ENCODE results near the gene ACBD4. TPM values are rescaled to one million over a fixed set of nuclear protein-coding genes. Genes with fewer than 3 reads are reported as not detected.

ACBD4 gene
- total RNA-seq, 1 experiment from 2014 or later = 1.4 TPM

- BruUV-seq (replicated peaks) = no TSS peak
- no peaks in the 10 kb centered on the region for H3K36me3 ChIP-seq (ENCODE audit: insufficient read depth, low read length, poor library complexity, severe bottlenecking)
- intact Hi-C loops (cut with micrococcal nuclease; ENCODE audit: unreplicated experiment) = no loop called here
- no peaks in the 10 kb centered on the region for H3K27me3 ChIP-seq (replicated peaks; ENCODE audit: insufficient read depth, low read depth, low read length, poor library complexity)
- no peak overlapping the region for H3K4me3 ChIP-seq (ENCODE audit: low read depth, low read length, poor library complexity, severe bottlenecking)
- ChIA-PET POLR2A (ENCODE audit: low non-redundant PET) (no interaction called here), CTCF (no interaction called here)
- no peak overlapping the region for H3K27ac ChIP-seq (ENCODE audit: low read depth, low read length, poor library complexity, severe bottlenecking)
- no peak for TF ChIP-seq EZH2 (IDR thresholded peaks at IDR 0.05; ENCODE audit: borderline replicate concordance, low read depth, low read length, poor library complexity, severe bottlenecking)
- TF ChIP-seq, protein P1, sequence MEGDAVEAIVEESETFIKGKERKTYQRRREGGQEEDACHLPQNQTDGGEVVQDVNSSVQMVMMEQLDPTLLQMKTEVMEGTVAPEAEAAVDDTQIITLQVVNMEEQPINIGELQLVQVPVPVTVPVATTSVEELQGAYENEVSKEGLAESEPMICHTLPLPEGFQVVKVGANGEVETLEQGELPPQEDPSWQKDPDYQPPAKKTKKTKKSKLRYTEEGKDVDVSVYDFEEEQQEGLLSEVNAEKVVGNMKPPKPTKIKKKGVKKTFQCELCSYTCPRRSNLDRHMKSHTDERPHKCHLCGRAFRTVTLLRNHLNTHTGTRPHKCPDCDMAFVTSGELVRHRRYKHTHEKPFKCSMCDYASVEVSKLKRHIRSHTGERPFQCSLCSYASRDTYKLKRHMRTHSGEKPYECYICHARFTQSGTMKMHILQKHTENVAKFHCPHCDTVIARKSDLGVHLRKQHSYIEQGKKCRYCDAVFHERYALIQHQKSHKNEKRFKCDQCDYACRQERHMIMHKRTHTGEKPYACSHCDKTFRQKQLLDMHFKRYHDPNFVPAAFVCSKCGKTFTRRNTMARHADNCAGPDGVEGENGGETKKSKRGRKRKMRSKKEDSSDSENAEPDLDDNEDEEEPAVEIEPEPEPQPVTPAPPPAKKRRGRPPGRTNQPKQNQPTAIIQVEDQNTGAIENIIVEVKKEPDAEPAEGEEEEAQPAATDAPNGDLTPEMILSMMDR (conservative IDR thresholded peaks at IDR 0.05; ENCODE audit: low read depth, low read length) = no peak
- H3K9me3 ChIP-seq (ENCODE audit: low read depth, low read length, poor library complexity, severe bottlenecking) = no peaks in the 10 kb centered on the region
- H3K4me1 ChIP-seq (ENCODE audit: insufficient read depth, low read length, poor library complexity, severe bottlenecking) = no peaks in the 10 kb centered on the region
- DNase-seq (ENCODE audit: low spot score) = no peak
These were observed 21.2 kb upstream of the ACBD4 start for GRCh38 chr17:45114117-45114932.

DNA sequence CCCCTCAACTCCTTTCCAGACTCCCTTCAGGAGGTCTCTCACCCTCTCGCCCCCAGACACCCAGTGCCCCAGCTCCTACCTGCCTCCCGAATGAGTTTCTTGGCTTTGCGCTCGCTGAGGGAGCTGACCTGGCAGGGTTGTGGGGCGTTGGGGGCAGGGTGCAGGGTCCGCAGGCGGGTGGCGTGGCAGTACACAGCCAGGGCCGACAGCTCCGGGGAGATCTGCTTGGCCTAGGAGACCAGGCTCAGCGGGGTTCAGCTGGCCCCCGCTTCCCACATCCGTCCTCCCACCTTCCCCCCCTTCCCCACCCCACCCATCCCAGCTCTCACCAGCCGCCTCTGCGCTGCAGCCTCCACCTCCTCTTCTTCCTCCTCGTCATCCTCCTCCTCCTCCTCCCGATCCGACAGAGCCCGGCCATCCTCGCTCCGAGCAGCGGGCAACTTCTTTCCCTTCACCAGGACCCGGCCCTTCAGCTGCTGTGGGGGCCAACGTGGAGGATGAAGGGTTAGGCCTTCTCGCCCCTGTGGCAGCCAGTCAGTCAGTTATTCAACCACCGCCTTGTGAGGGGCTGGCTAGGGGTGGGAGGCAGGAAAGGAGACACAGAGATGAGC is 20.4 kb upstream of the ACBD4 start:
- intact Hi-C loops (cut with micrococcal nuclease; ENCODE audit: unreplicated experiment) = no loop called here
- POLR2A ChIA-PET (ENCODE audit: low non-redundant PET) = no interaction called here
- TF ChIP-seq EZH2 (IDR thresholded peaks at IDR 0.05; ENCODE audit: borderline replicate concordance, low read depth, low read length, poor library complexity, severe bottlenecking) = no peak
- TF ChIP-seq, protein P1 (conservative IDR thresholded peaks at IDR 0.05; ENCODE audit: low read depth, low read length) = no peak

DNA sequence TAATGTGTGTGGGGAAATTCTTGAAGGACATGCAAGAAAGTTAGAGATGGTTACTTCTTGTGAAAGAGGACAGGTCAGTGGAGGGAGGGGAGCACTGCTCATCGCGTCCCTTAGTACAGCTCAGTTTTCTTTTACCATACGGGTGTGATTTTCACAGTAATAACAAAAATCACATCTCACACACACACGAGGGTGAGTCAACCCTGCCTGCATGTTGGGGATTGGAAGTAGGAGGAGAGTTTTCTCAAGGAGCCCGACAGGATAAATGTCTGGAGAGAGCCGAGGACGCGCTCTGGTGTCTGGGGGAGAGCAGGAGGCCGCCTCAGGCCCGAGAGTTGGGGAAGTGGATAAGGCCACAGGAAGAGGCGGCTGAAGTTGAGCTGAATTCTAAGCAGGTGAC is 19.6 kb upstream of the ACBD4 start:
- intact Hi-C loops (cut with micrococcal nuclease; ENCODE audit: unreplicated experiment) = no loop called here
- DNase-seq (ENCODE audit: low spot score) = no peak
- H3K4me3 ChIP-seq (ENCODE audit: low read depth, low read length, poor library complexity, severe bottlenecking) = no peak overlapping the region
- BruUV-seq (replicated peaks) = no TSS peak
- ChIA-PET POLR2A (ENCODE audit: low non-redundant PET) (no interaction called here), CTCF (no interaction called here)
- H3K9me3 ChIP-seq (ENCODE audit: low read depth, low read length, poor library complexity, severe bottlenecking) = no peaks in the 10 kb centered on the region
- H3K4me1 ChIP-seq (ENCODE audit: insufficient read depth, low read length, poor library complexity, severe bottlenecking) = no peaks in the 10 kb centered on the region
- TF ChIP-seq, protein P1 (conservative IDR thresholded peaks at IDR 0.05; ENCODE audit: low read depth, low read length) = no peak
- no peak for TF ChIP-seq EZH2 (IDR thresholded peaks at IDR 0.05; ENCODE audit: borderline replicate concordance, low read depth, low read length, poor library complexity, severe bottlenecking)
- no peaks in the 10 kb centered on the region for H3K36me3 ChIP-seq (ENCODE audit: insufficient read depth, low read length, poor library complexity, severe bottlenecking)
- H3K27ac ChIP-seq (ENCODE audit: low read depth, low read length, poor library complexity, severe bottlenecking) = no peak overlapping the region
- no peaks in the 10 kb centered on the region for H3K27me3 ChIP-seq (replicated peaks; ENCODE audit: insufficient read depth, low read depth, low read length, poor library complexity)

More for the DNA sequence above, 20.4 kb upstream of the ACBD4 start:
- H3K27ac ChIP-seq (ENCODE audit: low read depth, low read length, poor library complexity, severe bottlenecking) = no peak overlapping the region
- H3K36me3 ChIP-seq (ENCODE audit: insufficient read depth, low read length, poor library complexity, severe bottlenecking) = no peaks in the 10 kb centered on the region
- DNase-seq (ENCODE audit: low spot score) = no peak
- no TSS peak for BruUV-seq (replicated peaks)
- no peak overlapping the region for H3K4me3 ChIP-seq (ENCODE audit: low read depth, low read length, poor library complexity, severe bottlenecking)
- H3K4me1 ChIP-seq (ENCODE audit: insufficient read depth, low read length, poor library complexity, severe bottlenecking) = no peaks in the 10 kb centered on the region
- no peaks in the 10 kb centered on the region for H3K27me3 ChIP-seq (replicated peaks; ENCODE audit: insufficient read depth, low read depth, low read length, poor library complexity)
- CTCF ChIA-PET = no interaction called here
- no peaks in the 10 kb centered on the region for H3K9me3 ChIP-seq (ENCODE audit: low read depth, low read length, poor library complexity, severe bottlenecking)
